ENCODE measurements around the gene FAM124A.

FAM124A gene

GRCh38 chr13:51180853-51181511 is 41.2 kb upstream of the FAM124A start:
- TF ChIP-seq CTCF (conservative IDR thresholded peaks at IDR 0.05; ENCODE audit: low read depth): no peak
- ChIA-PET CTCF (no interaction called here), POLR2A (ENCODE audit: low non-redundant PET) (no interaction called here)
- no peak overlapping the region for H3K27ac ChIP-seq
- DNase-seq (ENCODE audit: low spot score): no peak

GRCh38 chr13:51181786-51182383 is 40.3 kb upstream of the FAM124A start:
- H3K27ac ChIP-seq: no peak overlapping the region
- DNase-seq (ENCODE audit: low spot score): no peak
- ChIA-PET CTCF (interaction anchor here (0.7 kb wide), 1 partner anchor 11 kb away, joined by 8 read pairs; no protein-coding TSS in a partner anchor), POLR2A (ENCODE audit: low non-redundant PET) (no interaction called here)
- TF ChIP-seq CTCF (conservative IDR thresholded peaks at IDR 0.05; ENCODE audit: low read depth): no peak

- no peak for TF ChIP-seq CTCF (conservative IDR thresholded peaks at IDR 0.05; ENCODE audit: low read depth)
- ChIA-PET POLR2A (ENCODE audit: low non-redundant PET) (no interaction called here), CTCF (no interaction called here)
- no peak for DNase-seq (ENCODE audit: low spot score)
- H3K27ac ChIP-seq: no peak overlapping the region
Measured at GRCh38 chr13:51191743-51192142, 30.5 kb upstream of the FAM124A start.

- no peak overlapping the region for H3K27ac ChIP-seq
- POLR2A ChIA-PET (ENCODE audit: low non-redundant PET): no interaction called here
- DNase-seq (ENCODE audit: low spot score): no peak
- CTCF ChIA-PET: interaction anchor here (0.6 kb wide), 2 partner anchors 10 to 224 kb away, joined by 3 to 8 read pairs; no protein-coding TSS in a partner anchor
- TF ChIP-seq CTCF (conservative IDR thresholded peaks at IDR 0.05; ENCODE audit: low read depth): no peak
Measured at GRCh38 chr13:51192348-51192747, 29.9 kb upstream of the FAM124A start.

- ChIA-PET POLR2A (ENCODE audit: low non-redundant PET) (no interaction called here), CTCF (interaction anchor here (0.7 kb wide), 1 partner anchor 620 kb away, joined by 3 read pairs; no protein-coding TSS in a partner anchor)
- no peak for TF ChIP-seq CTCF (conservative IDR thresholded peaks at IDR 0.05; ENCODE audit: low read depth)
- DNase-seq (ENCODE audit: low spot score): no peak
- no peak overlapping the region for H3K27ac ChIP-seq
Measured at GRCh38 chr13:51193387-51193786, 28.8 kb upstream of the FAM124A start.

- CTCF ChIA-PET: no interaction called here
- no peak for TF ChIP-seq CTCF (conservative IDR thresholded peaks at IDR 0.05; ENCODE audit: low read depth)
- POLR2A ChIA-PET (ENCODE audit: low non-redundant PET): no interaction called here
- H3K27ac ChIP-seq: no peak overlapping the region
- no peak for DNase-seq (ENCODE audit: low spot score)
Measured at GRCh38 chr13:51194942-51195341, 27.3 kb upstream of the FAM124A start.

Measured in RWPE1 (cell line).